Gastroesophageal sphincter (tissue), 4 donors: Measurements from ENCODE around the gene CAVIN2. TPM values are rescaled to one million over a fixed set of nuclear protein-coding genes. Genes with fewer than 3 reads are reported as not detected.
A peak's percentile ranks its signal among the peaks of the same experiment; 100 is the strongest.

ENCODE experiments used
- ATAC-seq: fragments of 150-250 bp; one replicate; pipeline ENCODE4 v1.9.1; 2016; ENCODE audit warnings: mild to moderate bottlenecking, moderate library complexity
- H3K27ac ChIP-seq, 4 donors: fragments of 200-600 bp; sonication (generic) in 3 of 4; 1 replicate in 3 of 4; 2 replicates in 1 of 4; pipeline ENCODE4 v1.5.1; 2016 to 2019
- H3K27me3 ChIP-seq: fragments of 200-600 bp; sonication (generic); one replicate; pipeline ENCODE4 v1.5.1; 2019
- H3K36me3 ChIP-seq, 2 donors: fragments of 200-600 bp; sonication (generic); one replicate each; pipeline ENCODE4 v1.5.1; 2019; ENCODE audit warnings: control low read depth in 1 of 2
- H3K4me1 ChIP-seq, 3 donors: fragments of 200-600 bp; sonication (generic); 1 replicate in 2 of 3; 2 replicates in 1 of 3; pipeline ENCODE4 v1.5.1; 2016 to 2019; ENCODE audit warnings: control low read depth in 2 of 3
- H3K4me3 ChIP-seq, 2 donors: fragments of 200-600 bp; sonication (generic); one replicate each; pipeline ENCODE4 v1.5.1; 2019; ENCODE audit warnings: mild to moderate bottlenecking in 1 of 2, moderate library complexity in 1 of 2
- H3K9me3 ChIP-seq, 3 donors: fragments of 200-600 bp; sonication (generic); one replicate each; pipeline ENCODE4 v1.5.1; 2017 to 2019; ENCODE audit warnings: control low read depth in 2 of 3
- EP300 ChIP-seq: sonication (generic); formaldehyde crosslinking; IDR thresholded peaks from one replicate; pipeline ENCODE4 v1.6.1; 2017; ENCODE audit warnings: antibody characterized with exemption, mild to moderate bottlenecking
- POLR2A ChIP-seq, 2 donors: fragments of 450-650 bp; IDR thresholded peaks; one replicate each; pipeline ENCODE4 v1.6.1; 2017; ENCODE audit warnings: antibody characterized with exemption in 2 of 2, mild to moderate bottlenecking in 2 of 2, moderate library complexity in 1 of 2
- POLR2AphosphoS5 ChIP-seq: sonication (generic); formaldehyde crosslinking; IDR thresholded peaks from one replicate; pipeline ENCODE4 v1.6.1; 2017; ENCODE audit warnings: antibody characterized with exemption
- WGBS, 2 donors: methylation state at CpG; one replicate each; pipeline ENCODE4 v1.1.5; 2018; ENCODE audit warnings: low coverage in 1 of 2; 5-methylcytosine and 5-hydroxymethylcytosine counted together
- total RNA-seq, 4 donors: library from RNA; depleted of rRNA; stranded (reverse); fragments of >200 nt; gene quantifications; one replicate each; pipeline ENCODE4 v1.1.0, GENCODE V29; 2016
- TF ChIP-seq, protein P1 (sequence below), 4 experiments: fragments of 200-600 bp in 2 of 4; fragments of 450-650 bp in 2 of 4; sonication (generic) in 1 of 4; IDR thresholded peaks; one replicate each; pipeline ENCODE4 v1.5.1; 2017 to 2019; ENCODE audit warnings: antibody characterized with exemption in 4 of 4, mild to moderate bottlenecking in 2 of 4, moderate library complexity in 2 of 4

The CAVIN2 gene
- total RNA-seq, 4 donors from 2014 or later, result 72.8 to 192 (median 129) TPM

DNA sequence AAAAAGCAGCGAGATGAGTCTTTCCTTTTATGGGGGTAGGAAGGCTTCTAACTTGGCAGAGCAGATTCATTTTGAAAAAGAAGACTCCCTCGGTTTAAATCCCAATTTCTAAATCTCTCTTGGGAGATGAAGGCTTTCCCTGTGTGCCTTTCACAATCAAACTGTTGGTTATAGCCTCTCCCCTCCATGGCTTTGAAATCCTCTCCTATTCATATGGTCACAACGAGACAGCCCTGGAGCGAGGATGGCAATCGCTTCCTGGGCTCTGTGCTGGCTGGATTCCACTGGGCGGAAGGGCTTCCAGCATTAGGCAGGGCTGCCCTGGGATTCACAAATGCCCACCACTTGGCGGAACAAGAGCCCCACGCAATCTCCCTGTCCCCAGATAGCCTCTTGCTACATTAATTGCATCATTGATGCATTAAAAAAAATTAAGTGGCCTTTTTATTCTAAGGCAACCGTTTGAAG is 1.6 kb downstream of the CAVIN2 start:
- no peak for ATAC-seq
- peak; percentile 42 for TF ChIP-seq POLR2AphosphoS5
- no peak for TF ChIP-seq POLR2A (IDR thresholded peaks at IDR 0.05)
- TF ChIP-seq, protein P1, sequence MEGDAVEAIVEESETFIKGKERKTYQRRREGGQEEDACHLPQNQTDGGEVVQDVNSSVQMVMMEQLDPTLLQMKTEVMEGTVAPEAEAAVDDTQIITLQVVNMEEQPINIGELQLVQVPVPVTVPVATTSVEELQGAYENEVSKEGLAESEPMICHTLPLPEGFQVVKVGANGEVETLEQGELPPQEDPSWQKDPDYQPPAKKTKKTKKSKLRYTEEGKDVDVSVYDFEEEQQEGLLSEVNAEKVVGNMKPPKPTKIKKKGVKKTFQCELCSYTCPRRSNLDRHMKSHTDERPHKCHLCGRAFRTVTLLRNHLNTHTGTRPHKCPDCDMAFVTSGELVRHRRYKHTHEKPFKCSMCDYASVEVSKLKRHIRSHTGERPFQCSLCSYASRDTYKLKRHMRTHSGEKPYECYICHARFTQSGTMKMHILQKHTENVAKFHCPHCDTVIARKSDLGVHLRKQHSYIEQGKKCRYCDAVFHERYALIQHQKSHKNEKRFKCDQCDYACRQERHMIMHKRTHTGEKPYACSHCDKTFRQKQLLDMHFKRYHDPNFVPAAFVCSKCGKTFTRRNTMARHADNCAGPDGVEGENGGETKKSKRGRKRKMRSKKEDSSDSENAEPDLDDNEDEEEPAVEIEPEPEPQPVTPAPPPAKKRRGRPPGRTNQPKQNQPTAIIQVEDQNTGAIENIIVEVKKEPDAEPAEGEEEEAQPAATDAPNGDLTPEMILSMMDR (IDR thresholded peaks at IDR 0.05), result peak in 1 of 4 experiments; percentile 26
- TF ChIP-seq EP300, result no peak
- Histone ChIP-seq H3K36me3 (no peaks in the 10 kb centered on the region), H3K27me3 (no peaks in the 10 kb centered on the region), H3K9me3 (no peaks in the 10 kb centered on the region), H3K4me1 (peaks cover 5 to 70% (median 12%) of the 10 kb centered on the region in 3 donors), H3K27ac (peak overlapping the region; percentile 78 to 92 (median 90)), H3K4me3 (peak overlapping the region; percentile 65)
- WGBS, 2 donors, result 11 to 13% methylated on average over 8 to 9 of the region's 9 CpGs

DNA sequence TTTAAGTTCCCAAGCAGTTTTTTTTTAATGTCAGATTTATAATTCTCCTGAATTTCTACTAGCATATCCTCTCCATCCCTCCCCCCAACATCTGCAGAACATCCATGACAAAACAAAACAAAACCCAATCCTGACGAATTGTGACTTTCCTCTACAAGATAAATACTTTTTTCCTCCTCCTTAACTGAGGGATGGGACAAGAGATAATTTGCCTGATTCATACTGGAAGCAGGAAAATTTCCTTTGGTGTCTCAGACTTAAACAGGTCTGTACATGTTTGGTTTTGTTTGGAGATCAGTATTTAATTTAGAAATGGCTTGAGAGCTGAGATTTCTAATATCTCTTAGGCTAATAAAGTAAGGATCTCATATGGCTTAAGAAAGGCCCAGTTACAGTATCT is 2.2 kb downstream of the CAVIN2 start:
- WGBS, 2 donors, result 0 to 11% methylated on average over 1 of the region's 1 CpG
- TF ChIP-seq POLR2AphosphoS5, result no peak
- TF ChIP-seq EP300, result no peak
- TF ChIP-seq POLR2A (IDR thresholded peaks at IDR 0.05), result no peak
- TF ChIP-seq, protein P1 (IDR thresholded peaks at IDR 0.05), result no peak
- Histone ChIP-seq H3K9me3 (no peaks in the 10 kb centered on the region), H3K4me1 (peaks cover 5 to 75% (median 14%) of the 10 kb centered on the region in 3 donors), H3K27ac (peak overlapping the region; percentile 78 to 92 (median 90)), H3K27me3 (no peaks in the 10 kb centered on the region), H3K4me3 (peak overlapping the region; percentile 65), H3K36me3 (no peaks in the 10 kb centered on the region)
- ATAC-seq, result no peak

- no peaks in the 10 kb centered on the region for H3K27me3 ChIP-seq
- no peaks in the 10 kb centered on the region for H3K9me3 ChIP-seq
- peaks cover 0 to 10% of the 10 kb centered on the region in 2 donors for H3K36me3 ChIP-seq
- H3K4me3 ChIP-seq, result peak overlapping the region in 1 of 2 donors; percentile 65
- H3K27ac ChIP-seq, result peak overlapping the region in 2 of 4 donors; percentile 33 to 48
- ATAC-seq, result no peak
- TF ChIP-seq POLR2AphosphoS5 (no peak), EP300 (no peak), POLR2A (IDR thresholded peaks at IDR 0.05) (no peak)
- TF ChIP-seq, protein P1 (IDR thresholded peaks at IDR 0.05), result no peak
- H3K4me1 ChIP-seq, result peaks cover 0 to 69% (median 11%) of the 10 kb centered on the region in 3 donors
- WGBS, 2 donors, result 45 to 49% methylated on average over 2 of the region's 2 CpGs
Observed at GRCh38 chr2:191840921-191841320, 6.0 kb downstream of the CAVIN2 start.

GRCh38 chr2:191839918-191840804 is 6.7 kb downstream of the CAVIN2 start:
- no peaks in the 10 kb centered on the region for H3K9me3 ChIP-seq
- ATAC-seq, result no peak
- H3K4me1 ChIP-seq, result peaks cover 0 to 69% (median 11%) of the 10 kb centered on the region in 3 donors
- no peaks in the 10 kb centered on the region for H3K27me3 ChIP-seq
- TF ChIP-seq POLR2AphosphoS5 (no peak), EP300 (no peak), POLR2A (IDR thresholded peaks at IDR 0.05) (no peak)
- TF ChIP-seq, protein P1 (IDR thresholded peaks at IDR 0.05), result no peak
- H3K36me3 ChIP-seq, result peaks cover 0 to 16% of the 10 kb centered on the region in 2 donors
- H3K4me3 ChIP-seq, result peak overlapping the region in 1 of 2 donors; percentile 65
- WGBS, 2 donors, result 45 to 73% methylated on average over 4 to 7 of the region's 7 CpGs
- H3K27ac ChIP-seq, result peak overlapping the region in 3 of 4 donors; percentile 33 to 48 (median 41)
